ENCODE measurements around the gene OSBPL9.

DNA sequence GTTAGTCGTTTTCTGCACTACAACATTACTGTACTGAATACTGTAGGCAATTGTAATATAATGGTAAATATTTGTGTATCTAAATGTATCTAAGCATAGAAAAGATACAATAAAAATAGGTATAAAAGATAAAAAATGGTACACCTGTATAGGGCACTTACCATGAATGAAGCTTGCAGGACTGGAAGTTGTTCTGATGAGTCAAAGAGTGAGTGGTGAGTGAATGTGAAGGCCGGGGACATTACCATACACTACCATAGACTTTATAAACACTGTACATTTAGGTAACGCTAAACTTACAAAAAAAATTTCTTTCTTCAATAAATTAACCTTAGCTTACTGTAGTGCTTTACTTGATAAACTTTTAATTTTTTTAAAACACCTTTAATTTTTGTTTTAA is 13.5 kb downstream of the OSBPL9 start:
- TF ChIP-seq, protein P1, sequence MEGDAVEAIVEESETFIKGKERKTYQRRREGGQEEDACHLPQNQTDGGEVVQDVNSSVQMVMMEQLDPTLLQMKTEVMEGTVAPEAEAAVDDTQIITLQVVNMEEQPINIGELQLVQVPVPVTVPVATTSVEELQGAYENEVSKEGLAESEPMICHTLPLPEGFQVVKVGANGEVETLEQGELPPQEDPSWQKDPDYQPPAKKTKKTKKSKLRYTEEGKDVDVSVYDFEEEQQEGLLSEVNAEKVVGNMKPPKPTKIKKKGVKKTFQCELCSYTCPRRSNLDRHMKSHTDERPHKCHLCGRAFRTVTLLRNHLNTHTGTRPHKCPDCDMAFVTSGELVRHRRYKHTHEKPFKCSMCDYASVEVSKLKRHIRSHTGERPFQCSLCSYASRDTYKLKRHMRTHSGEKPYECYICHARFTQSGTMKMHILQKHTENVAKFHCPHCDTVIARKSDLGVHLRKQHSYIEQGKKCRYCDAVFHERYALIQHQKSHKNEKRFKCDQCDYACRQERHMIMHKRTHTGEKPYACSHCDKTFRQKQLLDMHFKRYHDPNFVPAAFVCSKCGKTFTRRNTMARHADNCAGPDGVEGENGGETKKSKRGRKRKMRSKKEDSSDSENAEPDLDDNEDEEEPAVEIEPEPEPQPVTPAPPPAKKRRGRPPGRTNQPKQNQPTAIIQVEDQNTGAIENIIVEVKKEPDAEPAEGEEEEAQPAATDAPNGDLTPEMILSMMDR (IDR thresholded peaks at IDR 0.05): no peak
- no peak for TF ChIP-seq EZH2 (IDR thresholded peaks at IDR 0.05; ENCODE audit: borderline replicate concordance, insufficient read depth, low read depth, low read length, poor library complexity, severe bottlenecking)

All from B cell (primary cell).